H1 (cell line): ENCODE results near the gene CRTC1. TPM values are rescaled to one million over a fixed set of nuclear protein-coding genes. Genes with fewer than 3 reads are reported as not detected.

ENCODE experiments used
- FOSL1 ChIP-seq: IDR thresholded peaks from 2 replicates; pipeline ENCODE4 v1.6.1; 2011; ENCODE audit warnings: mild to moderate bottlenecking, low read depth, low read length, moderate library complexity; ENCODE audit not compliant: insufficient read depth
- HDAC6 ChIP-seq: IDR thresholded peaks from one replicate; pipeline ENCODE4 v1.7.1; 2012; ENCODE audit warnings: low read depth, mild to moderate bottlenecking, inconsistent platforms, low read length, moderate library complexity
- RNF2 ChIP-seq: fragments of 200-900, 300-1000 bp; sonication (generic); IDR thresholded peaks from 2 replicates; pipeline ENCODE4 v1.7.1; 2016; ENCODE audit warnings: borderline replicate concordance, low read depth, mild to moderate bottlenecking, antibody characterized with exemption, low read length; ENCODE audit not compliant: poor library complexity, severe bottlenecking; ENCODE audit errors: missing control alignments
- SP2 ChIP-seq: IDR thresholded peaks from 2 replicates; pipeline ENCODE4 v1.6.1; 2012; ENCODE audit warnings: mild to moderate bottlenecking, low read length, inconsistent platforms
- polyA plus RNA-seq, 7 experiments: library from polyadenylated mRNA; depleted of rRNA in 3 of 7; stranded (reverse) in 5 of 7; unstranded in 2 of 7; fragments of >200 nt in 5 of 7; fragments of 200-250 nt in 2 of 7; gene quantifications; 1 replicate in 5 of 7; 2 replicates in 1 of 7; 4 replicates in 1 of 7; pipeline versions ENCODE4 v1.2.1 to v1.2.3, GENCODE V29; 2011 to 2013; ENCODE audit warnings: missing spikeins in 2 of 7, mixed read lengths in 2 of 7
- total RNA-seq: library from RNA; stranded (reverse); fragmentation: NEBNext Ultra II Directional; extraction: Animal tissue kit (Norgen Biotek cat#: 25700); gene quantifications from 2 replicates; pipeline ENCODE4 v1.2.1, GENCODE V29; 2021

Gene CRTC1
- total and polyA plus RNA-seq, 2 of the 8 experiments (the other 6 are each of a cell fraction or from before 2014, with no cell fraction given), result 2.9 to 8.5 TPM

- TF ChIP-seq FOSL1, result no peak
- no peak for TF ChIP-seq SP2
- TF ChIP-seq HDAC6, result no peak
- TF ChIP-seq RNF2, result no peak
Observed at GRCh38 chr19:18735752-18736151, 52.3 kb downstream of the CRTC1 start (continued).
